OCI-LY7 (cell line): ENCODE data around the gene OPRL1.

Experiments
- EZH2phosphoT487 ChIP-seq: fragments of 200-600 bp; sonication (generic); IDR thresholded peaks from 2 replicates; pipeline ENCODE4 v1.6.1; 2018; ENCODE audit warnings: low read depth, borderline replicate concordance, mild to moderate bottlenecking, mixed run types, antibody characterized with exemption, low read length, moderate library complexity, mixed read lengths
- TF ChIP-seq, protein P1 (sequence below): fragments of 200-600 bp; sonication (generic); conservative IDR thresholded peaks from 2 replicates; pipeline ENCODE4 v1.5.1; 2014; ENCODE audit warnings: mild to moderate bottlenecking, antibody characterized with exemption, low read length, moderate library complexity, mixed read lengths

DNA sequence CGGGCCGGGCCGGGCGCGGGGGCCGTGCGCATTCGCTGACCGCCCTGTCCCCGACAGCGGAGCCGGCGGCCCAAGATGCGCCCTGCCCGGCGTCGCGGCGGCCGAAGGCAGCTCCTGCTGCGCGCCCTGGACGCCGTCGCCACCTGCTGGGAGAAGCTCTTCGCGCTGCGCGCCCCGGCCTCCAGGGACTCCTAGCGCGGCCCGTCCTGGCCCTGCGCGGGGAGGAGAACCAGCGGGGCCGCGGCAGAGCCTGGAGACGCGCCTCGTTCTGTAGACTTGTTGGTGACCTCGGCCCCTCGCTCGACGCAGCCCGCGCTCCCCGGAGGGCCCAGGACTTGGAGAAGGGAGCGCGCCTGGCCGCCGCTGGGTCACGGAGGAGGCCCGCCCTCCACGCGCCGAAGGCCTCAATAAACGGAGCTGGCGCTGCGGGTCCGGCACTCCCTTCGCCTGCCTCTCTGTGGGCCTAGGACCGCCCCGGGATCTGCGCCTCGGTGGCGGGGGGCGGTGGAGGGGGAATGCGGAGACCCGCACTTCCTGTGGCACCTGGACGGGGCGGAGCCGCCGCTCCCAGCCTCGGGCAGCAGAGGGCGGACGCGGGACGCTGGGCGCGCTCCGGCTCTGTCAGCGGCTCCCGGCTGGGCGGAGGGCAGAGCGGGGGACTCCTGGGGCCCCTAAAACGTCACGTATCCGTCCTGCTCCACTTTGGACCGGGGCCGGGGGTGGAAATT is 41.2 kb upstream of the OPRL1 start:
- TF ChIP-seq, protein P1, sequence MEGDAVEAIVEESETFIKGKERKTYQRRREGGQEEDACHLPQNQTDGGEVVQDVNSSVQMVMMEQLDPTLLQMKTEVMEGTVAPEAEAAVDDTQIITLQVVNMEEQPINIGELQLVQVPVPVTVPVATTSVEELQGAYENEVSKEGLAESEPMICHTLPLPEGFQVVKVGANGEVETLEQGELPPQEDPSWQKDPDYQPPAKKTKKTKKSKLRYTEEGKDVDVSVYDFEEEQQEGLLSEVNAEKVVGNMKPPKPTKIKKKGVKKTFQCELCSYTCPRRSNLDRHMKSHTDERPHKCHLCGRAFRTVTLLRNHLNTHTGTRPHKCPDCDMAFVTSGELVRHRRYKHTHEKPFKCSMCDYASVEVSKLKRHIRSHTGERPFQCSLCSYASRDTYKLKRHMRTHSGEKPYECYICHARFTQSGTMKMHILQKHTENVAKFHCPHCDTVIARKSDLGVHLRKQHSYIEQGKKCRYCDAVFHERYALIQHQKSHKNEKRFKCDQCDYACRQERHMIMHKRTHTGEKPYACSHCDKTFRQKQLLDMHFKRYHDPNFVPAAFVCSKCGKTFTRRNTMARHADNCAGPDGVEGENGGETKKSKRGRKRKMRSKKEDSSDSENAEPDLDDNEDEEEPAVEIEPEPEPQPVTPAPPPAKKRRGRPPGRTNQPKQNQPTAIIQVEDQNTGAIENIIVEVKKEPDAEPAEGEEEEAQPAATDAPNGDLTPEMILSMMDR: peak; percentile 73
- TF ChIP-seq EZH2phosphoT487: no peak
